Raji (cell line): ENCODE results near the gene DEDD.

Experiments
- POLR2A ChIP-seq: IDR thresholded peaks from 2 replicates; pipeline ENCODE4 v1.6.1; 2011; ENCODE audit warnings: low read depth, low read length, control low read depth; ENCODE audit not compliant: insufficient read depth

The DEDD gene

DNA sequence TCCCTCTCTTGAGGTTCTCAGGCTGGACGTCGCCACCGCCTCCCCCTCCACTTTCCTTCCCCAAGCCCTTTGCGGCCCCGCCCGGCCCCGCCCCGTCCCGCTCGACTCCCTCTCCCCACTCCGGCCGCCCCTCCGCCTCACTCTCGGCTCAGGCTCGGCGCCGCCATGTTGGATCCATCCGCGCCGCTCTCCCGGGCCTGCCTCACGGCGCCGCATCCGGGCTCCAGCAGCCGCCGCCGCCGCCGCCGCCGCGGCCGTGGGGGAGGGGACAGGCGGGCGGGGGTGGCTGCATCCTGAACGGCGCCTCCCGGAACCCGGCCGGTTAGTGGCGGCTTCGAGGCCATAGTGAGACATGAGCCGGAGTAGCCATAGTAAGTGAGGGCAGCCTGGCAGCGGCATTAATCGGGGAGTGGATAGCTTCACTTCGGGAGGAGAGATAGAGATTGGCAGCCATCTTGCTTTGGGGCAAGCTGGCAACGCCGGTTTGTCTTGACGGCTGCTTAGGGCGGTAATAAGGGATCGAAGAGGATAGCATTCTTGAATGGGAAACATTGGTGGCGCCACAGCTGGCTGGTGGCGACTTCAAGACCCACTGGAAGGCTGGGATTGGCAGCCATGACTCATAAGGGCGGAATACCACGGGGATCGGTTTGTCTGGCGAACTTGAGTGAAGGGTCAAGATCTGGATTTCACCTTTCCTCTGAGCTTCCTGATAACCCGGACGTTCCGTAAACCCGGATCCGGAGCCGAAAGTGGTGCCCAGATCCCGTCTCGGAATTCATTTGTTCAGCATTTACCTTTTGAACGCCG is at the start of gene DEDD:
Gene DEDD (minus strand): TSS at position 258 of the 810 bp plus-strand sequence. CDS start 8,205 bp downstream, outside the sequence.
- peak; percentile 41 for TF ChIP-seq POLR2A

- TF ChIP-seq POLR2A: no peak
Observed at GRCh38 chr1:161182214-161182613, 49.7 kb upstream of the DEDD start.

GRCh38 chr1:161180639-161181038 is 48.2 kb upstream of the DEDD start:
- no peak for TF ChIP-seq POLR2A

- no peak for TF ChIP-seq POLR2A
Observed at GRCh38 chr1:161179698-161180097, 47.2 kb upstream of the DEDD start.

DNA sequence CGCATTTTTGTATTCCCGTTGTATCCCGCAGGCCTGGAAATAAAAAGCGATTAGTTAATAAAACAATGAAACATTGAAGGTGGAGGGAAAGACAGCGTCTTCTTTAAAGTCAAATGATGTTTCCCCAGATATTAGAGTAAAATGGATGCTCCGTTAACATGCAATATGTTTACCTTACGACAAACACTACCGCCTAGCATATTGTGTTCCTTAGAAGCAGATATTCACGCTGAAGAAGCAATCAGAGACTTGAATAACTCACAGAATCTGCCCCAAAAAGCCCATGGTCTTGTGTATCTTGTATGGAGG is 45.4 kb upstream of the DEDD start:
- no peak for TF ChIP-seq POLR2A

- peak; percentile 96 for TF ChIP-seq POLR2A
Observed at GRCh38 chr1:161177112-161177935, 44.9 kb upstream of the DEDD start, which contains the start of gene B4GALT3. TSS of gene B4GALT3 (minus strand) at chr1:161177507. CDS start at chr1:161176060, 1,447 bp downstream.

DNA sequence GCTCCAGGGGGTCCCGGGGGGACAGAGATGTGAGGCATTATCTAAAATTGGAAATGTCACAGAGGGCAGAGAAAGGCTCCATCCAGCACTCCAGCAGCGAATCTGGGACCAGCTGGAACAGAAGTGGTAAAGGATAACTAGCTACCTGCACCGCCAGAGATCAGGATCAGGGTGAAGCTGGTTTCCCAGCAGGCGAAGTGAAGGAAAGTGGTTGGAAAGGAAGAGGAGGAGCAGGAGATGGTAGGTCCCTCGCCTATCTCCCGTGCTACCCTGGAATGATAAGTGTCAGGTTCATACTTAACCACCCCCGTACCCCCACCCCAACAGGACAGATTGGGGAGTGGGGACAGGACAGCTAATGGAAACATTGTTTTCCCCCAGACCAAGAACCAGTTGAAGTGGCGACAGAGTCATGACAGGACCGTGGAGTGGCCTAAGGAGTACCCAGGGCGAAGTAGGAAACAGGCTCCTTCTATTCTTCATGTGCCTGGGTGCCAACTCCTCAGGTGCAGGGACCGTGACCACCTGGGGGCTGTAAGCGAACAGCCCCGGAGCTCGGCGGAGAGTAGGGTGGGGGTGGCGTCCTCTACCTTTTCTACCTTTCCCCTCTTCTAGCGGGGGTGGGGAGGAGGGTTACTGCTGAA is 44.1 kb upstream of the DEDD start:
- no peak for TF ChIP-seq POLR2A

GRCh38 chr1:161175771-161176453 is 43.4 kb upstream of the DEDD start:
- no peak for TF ChIP-seq POLR2A

DNA sequence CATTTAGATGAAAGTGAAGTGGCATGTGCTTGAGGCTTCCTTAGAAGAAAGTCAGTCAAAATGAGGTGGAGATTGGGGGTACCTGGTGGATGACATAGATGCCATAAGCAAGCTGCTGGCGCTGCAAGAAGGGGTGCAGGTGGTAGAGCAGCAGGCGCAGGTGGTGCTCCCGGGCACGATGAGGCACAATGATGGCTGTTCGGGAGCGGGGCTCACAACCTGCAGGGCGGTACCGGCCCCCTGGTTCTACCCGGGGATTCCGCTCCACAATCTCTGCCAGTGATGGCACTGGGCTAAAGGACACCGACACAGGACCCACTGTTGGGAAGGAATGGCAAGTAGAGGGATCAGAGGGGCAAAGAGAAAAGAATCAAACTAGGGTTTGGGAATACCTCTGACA is 42.4 kb upstream of the DEDD start:
- no peak for TF ChIP-seq POLR2A

GRCh38 chr1:161173711-161174110 is 41.2 kb upstream of the DEDD start:
- TF ChIP-seq POLR2A: no peak

DNA sequence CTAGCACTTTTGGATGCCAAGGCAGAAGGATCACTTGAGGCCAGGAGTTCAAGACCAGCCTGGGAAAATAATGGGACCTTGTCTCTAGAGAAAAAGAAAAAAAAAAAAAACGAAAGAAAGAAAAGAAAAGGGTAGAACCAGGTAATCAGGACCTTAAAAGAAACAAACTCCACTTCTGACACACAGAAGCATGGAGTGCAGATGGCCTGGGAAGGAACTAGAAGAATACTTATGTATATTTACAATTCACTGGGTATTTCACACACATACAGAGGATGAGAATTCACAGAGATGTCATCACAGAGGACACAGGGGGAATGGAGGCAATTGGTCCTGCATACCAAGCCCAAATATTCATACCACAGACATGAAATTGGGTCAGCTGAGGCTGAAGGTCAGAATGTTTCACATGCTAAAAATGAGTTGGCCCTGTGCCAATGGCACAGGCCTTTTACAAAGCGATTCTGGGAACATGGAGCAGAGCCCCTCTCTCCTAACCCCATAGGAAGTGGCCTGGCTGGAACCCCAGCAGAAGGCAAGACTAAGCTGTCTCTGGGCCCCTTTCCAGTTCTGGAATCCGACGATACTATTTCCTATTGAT is 40.4 kb upstream of the DEDD start:
- no peak for TF ChIP-seq POLR2A

DNA sequence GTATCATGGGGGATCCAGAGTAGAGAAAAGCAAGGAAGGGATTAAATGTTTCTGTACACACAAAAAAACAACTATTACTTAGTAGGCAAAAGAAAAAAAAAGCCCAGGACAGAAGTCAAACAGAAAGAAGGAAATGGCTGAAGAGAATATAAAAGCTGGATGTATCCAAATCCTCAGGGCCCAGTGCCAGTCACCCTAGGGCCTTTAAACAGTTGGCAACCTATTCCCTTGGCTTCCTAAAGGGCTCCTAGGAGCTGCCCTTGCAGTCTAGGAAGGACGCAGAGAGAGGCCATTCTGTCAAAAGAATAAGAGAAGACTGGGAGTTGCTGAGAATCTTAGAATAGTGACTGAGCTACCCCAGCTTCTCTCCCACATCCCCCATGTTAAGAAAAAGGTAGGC is 39.9 kb upstream of the DEDD start:
- no peak for TF ChIP-seq POLR2A

DNA sequence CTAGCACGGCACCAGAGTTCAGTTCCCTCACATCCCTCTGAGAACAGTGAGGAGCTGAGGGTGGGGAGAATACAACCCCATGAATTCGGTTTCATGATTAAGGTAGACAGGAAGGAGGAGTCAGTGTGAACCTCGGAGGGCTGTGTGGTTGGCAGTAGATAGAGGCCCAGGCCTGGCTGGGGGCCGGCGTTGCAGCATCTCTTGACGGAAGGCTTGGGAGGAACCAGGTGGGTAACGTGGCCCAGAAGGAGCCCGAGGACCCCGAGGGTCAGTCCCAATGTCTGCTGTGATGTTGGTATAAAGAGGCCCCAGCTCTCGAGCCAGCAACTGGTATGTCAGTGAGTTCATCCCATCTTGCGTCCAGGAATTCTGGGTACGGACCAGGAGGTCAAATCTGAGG is 39.2 kb upstream of the DEDD start:
- TF ChIP-seq POLR2A: no peak

DNA sequence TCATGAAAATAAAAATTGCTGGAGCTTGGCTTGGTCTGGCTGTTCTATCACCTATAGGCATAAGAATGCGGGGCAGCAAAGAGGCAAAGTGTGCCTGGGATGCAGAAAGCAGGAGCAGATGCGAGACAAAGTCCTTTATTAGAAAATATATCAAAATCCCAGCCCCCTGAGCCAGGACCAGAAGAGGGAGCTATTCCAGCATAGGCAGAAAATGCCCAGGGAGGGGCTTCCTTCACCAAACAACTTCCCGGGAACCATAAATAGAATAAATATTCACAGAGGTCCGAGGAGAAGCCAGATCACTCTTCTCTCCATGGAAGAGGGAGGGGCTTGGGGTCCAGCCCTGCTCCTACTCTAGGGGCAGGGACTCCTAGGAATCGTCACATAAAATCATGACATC is 38.7 kb upstream of the DEDD start:
- no peak for TF ChIP-seq POLR2A

- no peak for TF ChIP-seq POLR2A
Observed at GRCh38 chr1:161168906-161169305, 36.4 kb upstream of the DEDD start.
